NCI-H2107 treated with DMSO at 0.1 percent for 48 hours (cell line): Measurements from ENCODE around the gene ANO1.
"Not testable (repeated sequence)": the region's sequence is repeated elsewhere in the genome, so short reads cannot be mapped to it uniquely, and the experiment has no call there.

Experiments used
- DNase-seq: peaks from one replicate; lab custom pipeline; 2025; ENCODE audit not compliant: unreplicated experiment; lab: John Stamatoyannopoulos, UW

The ANO1 gene

DNA sequence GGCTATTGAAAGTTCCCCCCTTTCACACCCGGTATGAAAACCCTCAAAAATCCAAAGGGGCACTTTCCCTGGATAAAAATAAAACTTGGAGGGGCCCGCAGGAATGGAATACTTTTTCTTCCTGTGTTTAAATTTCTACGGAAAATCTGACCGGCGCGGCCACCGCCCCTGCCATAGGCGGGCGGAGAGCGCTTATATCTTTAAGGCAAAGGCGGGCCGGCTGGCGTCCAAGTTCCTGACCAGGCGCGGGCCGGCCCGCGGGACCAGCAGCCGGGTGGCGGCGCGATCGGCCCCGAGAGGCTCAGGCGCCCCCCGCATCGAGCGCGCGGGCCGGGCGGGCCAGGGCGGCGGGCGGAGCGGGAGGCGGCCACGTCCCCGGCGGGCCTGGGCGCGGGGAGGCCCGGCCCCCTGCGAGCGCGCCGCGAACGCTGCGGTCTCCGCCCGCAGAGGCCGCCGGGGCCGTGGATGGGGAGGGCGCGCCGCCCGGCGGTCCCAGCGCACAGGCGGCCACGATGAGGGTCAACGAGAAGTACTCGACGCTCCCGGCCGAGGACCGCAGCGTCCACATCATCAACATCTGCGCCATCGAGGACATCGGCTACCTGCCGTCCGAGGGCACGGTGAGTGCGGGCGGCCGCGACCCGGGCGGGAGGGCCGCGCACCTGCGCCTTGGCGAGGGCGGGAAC lies at the start of gene ANO1:
Gene ANO1 (plus strand): TSS at position 223 of the 686 bp plus-strand sequence. CDS start 290 bp downstream, at position 513.
- no peak for DNase-seq

GRCh38 chr11:70029115-70029860 lies 48.8 kb upstream of the ANO1 start:
- DNase-seq, result no peak

GRCh38 chr11:70029861-70030380 lies 48.2 kb upstream of the ANO1 start:
- DNase-seq, result no peak

DNA sequence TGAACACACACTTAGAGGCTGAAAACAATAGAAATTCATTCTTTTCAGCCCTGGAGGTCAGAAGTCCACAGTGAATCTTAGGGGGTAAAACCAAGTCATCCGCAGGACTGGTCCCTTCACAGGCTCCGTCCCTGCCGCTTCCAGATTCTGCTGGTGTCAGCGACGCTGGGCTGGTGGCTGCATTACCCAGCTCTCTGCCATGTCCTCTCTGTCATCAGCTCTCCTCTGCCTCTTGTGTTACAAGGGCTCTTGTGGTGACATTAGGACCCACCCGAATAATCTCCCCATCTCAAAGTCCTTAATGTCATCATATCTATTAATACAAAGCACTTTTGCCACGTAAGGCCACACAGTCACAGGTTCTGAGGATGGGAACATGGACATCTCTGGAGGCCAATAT lies 47.7 kb upstream of the ANO1 start:
- no peak for DNase-seq

GRCh38 chr11:70031631-70032469 lies 46.3 kb upstream of the ANO1 start:
- no peak for DNase-seq

DNA sequence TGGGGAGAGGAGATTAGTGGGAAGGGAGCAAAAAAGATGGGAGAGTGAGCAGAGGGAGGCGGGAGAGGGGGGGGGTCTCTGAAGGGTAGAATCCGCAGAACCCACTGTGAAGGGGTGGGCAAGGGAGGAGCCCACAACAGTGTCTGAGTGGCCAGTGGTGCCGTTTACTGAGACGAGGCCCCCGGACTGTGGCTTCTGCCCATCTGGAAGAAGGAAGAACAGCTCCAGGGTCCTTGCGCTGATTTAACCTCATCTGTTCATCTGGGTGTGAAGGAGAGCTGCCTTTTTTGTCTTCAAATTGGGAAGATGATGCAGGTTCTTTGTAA lies 45.7 kb upstream of the ANO1 start:
- no peak for DNase-seq

GRCh38 chr11:70032943-70033710 lies 45.0 kb upstream of the ANO1 start:
- no peak for DNase-seq

DNA sequence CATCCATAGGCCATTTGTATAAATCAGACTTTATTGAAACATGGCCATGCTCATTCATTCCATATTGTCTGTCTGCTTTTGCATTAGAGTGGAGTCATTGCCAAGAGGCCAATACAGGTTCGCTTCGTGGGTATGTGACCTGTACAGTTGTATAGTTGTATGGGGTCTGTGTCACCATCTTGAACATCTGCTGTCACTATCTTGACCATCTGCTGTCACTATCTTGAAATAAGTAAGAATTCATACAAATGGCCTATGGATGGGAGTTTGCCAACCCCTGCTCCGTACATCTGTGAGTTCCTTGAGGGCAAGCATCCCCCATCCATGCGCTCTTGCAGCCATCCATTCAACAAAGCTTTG lies 44.4 kb upstream of the ANO1 start:
- no peak for DNase-seq

GRCh38 chr11:70034740-70035365 lies 43.3 kb upstream of the ANO1 start:
- no peak for DNase-seq

DNA sequence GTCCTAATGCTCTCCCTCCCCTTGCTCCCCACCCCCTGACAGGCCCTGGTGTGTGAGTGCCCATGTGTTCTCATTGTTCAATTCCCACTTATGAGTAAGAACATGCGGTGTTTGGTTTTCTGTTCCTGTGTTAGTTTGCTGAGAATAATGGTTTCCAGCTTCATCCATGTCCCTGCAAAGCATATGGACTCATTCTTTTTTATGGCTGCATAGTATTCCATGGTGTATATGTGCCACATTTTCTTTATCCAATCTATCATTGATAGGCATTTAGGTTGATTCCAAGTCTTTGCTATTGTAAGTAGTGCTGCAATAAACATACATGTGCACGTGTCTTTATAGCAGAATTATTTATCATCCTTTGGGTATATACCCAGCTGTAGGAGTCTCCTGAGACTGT lies 42.5 kb upstream of the ANO1 start:
- DNase-seq, result not testable (repeated sequence)

DNA sequence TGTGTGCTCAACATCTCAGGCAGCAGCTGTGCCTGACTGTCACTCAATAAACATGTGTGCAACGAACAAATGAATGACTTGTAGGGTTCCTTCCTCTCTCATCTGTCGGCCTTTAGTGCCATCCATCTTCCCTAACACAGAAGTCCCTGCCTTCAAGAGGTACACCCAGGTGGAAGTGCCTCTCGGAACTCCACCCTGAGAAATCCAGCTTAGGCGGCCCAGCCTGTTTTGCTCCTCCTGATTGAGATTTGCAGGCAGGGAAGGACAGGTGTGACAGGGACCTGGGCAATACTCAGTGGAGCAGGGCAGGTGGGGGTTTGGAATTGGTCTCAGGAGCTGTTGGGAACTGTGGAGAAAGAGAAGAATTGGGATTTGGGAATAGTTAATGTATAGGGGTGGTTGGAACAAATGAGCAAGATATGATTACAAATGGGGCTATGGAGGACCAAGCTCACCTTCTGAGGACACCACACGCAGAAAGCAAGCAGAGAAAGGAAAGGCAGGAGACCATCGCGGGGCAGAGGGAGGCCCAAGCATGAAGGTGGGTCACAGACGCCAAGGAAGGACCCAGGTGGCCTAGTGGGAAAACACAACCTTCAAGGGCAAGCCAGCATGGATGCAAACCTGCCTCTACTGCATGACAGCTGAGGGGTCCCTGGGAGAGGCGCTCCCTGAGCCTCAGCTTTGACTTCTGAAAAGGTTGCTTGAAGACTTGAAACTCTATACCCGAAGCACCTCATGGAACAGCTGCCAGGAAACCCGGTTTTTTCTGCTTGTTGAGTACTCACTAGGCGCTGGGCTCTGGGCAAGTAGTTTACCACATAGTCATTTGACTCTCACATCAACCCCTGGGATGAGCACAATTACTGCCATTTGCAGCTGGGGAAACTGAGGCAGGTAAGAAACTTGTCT lies 40.9 kb upstream of the ANO1 start:
- no peak for DNase-seq

DNA sequence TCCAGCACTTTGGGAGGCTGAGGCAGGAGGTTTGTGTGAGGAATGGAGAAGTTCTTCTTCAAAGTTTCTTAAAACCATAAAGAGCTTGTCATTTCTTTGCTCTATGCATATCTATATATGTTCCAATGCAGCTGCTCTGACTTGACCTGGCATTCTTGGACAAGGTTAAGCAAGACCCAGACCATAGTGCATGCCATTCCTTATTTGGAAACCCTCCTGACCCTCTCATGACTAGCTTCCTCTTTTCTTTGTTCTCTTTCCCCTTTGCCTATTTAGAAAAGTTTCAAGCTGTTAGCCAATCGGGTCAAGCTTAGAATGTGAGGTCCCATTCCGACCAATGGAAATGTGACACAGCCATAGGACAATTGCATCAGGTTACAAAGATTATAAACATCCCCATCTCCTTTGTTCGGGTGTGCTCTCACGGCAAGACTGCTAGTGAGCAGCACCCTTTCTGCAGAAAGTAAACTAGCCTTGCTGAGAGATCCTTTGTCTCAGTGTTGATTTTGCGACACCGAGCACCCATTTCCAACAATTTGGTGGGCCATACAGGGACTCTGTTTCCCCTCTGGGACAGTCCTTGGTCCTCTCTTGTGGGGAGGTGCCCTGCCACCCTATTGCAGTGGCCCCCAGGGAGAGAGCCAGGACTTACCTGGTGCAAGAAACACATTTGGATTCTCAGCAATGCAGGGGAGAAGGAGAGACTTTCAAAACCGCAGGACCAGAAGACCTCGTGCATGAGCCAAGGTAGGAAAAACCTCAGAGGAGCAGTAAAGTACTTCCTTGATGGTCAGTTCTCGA lies 39.9 kb upstream of the ANO1 start:
- no peak for DNase-seq

DNA sequence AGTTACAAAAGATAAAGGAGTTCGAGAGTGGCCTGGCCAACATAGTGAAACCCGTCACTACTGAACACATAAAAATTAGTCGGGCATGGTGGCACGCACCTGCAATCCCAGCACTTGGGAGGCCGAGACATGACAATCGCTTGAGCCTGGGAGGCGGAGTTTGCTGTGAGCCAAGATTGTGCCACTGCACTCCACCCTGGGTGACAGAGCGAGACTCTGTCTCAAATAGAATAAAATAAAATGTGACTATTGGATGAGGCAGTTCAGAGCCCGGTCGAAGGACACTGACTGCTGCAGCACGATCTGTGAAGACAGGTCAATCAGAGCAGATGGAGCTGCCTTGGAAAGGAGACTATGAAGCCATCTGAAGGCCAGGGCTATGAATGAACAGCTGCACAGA lies 37.7 kb upstream of the ANO1 start:
- no peak for DNase-seq

DNA sequence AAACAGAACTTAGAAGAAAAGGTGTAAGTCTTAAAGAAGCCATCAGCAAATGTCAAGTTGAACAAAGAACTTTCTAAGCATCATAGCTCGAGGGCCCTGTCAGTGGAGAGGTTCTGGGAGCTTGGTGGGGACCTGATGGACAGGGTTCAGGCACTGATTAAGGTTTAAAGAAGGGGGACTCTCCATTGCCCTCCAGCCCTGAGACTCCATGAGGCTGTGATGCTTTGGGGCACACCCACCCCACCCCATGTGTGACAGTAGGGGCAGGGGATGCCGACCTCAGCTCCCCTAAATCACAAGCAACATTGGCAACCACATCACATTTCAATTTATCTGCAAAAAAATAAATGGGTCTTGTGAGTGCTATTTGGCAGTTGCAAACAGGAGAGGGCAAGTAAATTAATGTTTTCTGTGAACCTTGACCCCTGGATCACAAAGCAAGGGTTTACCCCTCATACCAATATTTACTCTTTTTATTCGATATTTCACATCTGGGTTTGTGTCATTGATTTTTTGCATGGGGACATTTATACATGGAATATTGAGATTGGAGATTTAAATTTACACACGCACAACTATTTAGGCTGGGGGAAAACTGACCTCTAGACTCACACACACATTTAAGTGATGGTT lies 37.1 kb upstream of the ANO1 start:
- no peak for DNase-seq

- no peak for DNase-seq
Observed at GRCh38 chr11:70043482-70043881, 34.6 kb upstream of the ANO1 start.

- DNase-seq, result no peak
Observed at GRCh38 chr11:70046089-70046488, 32.0 kb upstream of the ANO1 start.

DNA sequence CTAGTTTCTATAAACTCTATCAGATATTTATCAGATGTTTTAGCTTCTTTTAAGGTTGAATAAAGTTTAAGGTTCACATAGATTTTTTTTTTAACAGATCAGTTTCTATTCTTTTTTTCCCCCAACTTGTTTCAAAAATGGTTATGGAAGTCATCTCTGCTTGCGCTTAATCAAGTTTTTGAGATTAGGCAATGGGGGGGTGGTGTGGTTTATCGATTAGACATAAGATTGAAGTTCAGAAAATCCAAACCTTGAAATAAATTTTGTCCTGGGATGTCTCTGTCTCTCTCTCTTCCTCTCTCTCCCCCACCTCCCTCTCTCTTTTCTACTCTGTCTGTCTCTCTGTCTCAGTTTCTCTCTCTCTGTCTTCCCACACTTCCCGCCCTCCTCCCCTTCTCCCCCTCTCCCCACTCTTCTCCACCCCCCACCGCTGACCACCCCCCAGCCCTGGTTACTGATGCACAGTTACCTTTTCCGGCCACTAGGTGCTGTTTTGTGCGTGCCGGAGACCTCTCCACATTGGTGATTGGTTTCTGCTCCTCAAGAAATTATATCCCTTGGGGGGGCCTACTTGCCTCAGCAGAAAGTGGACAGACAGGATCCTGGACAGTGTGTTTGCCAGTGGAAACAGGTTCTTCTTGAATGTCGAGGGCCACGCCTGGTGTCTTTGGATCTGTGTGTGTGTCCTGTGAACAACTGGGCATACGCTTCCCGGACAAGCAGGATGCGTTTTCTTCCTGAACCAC lies 29.7 kb upstream of the ANO1 start:
- DNase-seq, result no peak

- no peak for DNase-seq
Observed at GRCh38 chr11:70049045-70049444, 29.1 kb upstream of the ANO1 start.
